WTC11 (cell line): ENCODE data around the gene ASAH2. TPM values are rescaled to one million over a fixed set of nuclear protein-coding genes. Genes with fewer than 3 reads are reported as not detected.

Source experiments
- ATAC-seq: fragments of 200-7000 bp; cut with Tn5 transposase; 2 replicates; pipeline ENCODE4 v1.10.0; 2021; ENCODE audit warnings: mild to moderate bottlenecking, moderate library complexity
- CTCF ChIA-PET: fragments of 300-600 bp; sonication (Branson Sonifier 250); formaldehyde crosslinking; loops from one replicate; lab custom pipeline; 2021; ENCODE audit warnings: antibody characterized with exemption; lab: Charles Lee
- POLR2A ChIA-PET: fragments of 350-600 bp; sonication (Branson Sonifier 250); formaldehyde crosslinking; loops from one replicate; lab custom pipeline; 2021; ENCODE audit warnings: antibody characterized with exemption; lab: Charles Lee
- DNase-seq: peaks from one replicate; pipeline ENCODE4 v3.0.0; 2021; ENCODE audit warnings: low spot score
- H3K27ac Mint-ChIP-seq: 2 replicates; pipeline ENCODE4 v1.8.0; 2021; ENCODE audit warnings: mixed read lengths
- H3K27me3 Mint-ChIP-seq: 2 replicates; pipeline ENCODE4 v1.8.0; 2021; ENCODE audit warnings: low read depth, mild to moderate bottlenecking, moderate library complexity, mixed read lengths
- H3K36me3 Mint-ChIP-seq: 2 replicates; pipeline ENCODE4 v1.8.0; 2021; ENCODE audit warnings: mixed read lengths
- H3K4me1 Mint-ChIP-seq: 2 replicates; pipeline ENCODE4 v1.8.0; 2022; ENCODE audit warnings: mixed read lengths
- H3K4me3 Mint-ChIP-seq: 2 replicates; pipeline ENCODE4 v1.8.0; 2021; ENCODE audit warnings: mild to moderate bottlenecking, moderate library complexity, mixed read lengths
- H3K9me3 Mint-ChIP-seq: 2 replicates; pipeline ENCODE4 v1.8.0; 2021; ENCODE audit warnings: mixed read lengths
- AR ChIP-seq: fragments of 250-450 bp; sonication (Bioruptor Pico); IDR thresholded peaks from 2 replicates; pipeline ENCODE4 v1.9.0; 2021; ENCODE audit warnings: mild to moderate bottlenecking
- ARID4B ChIP-seq: sonication (generic); formaldehyde crosslinking; IDR thresholded peaks from 2 replicates; pipeline ENCODE4 v1.8.0; 2023; ENCODE audit warnings: missing genetic modification reagents, mild to moderate bottlenecking, borderline replicate concordance
- CREB1 ChIP-seq: sonication (generic); formaldehyde crosslinking; IDR thresholded peaks from 2 replicates; pipeline ENCODE4 v1.8.0; 2023; ENCODE audit warnings: mild to moderate bottlenecking, missing genetic modification reagents
- FOXP1 ChIP-seq: sonication (generic); formaldehyde crosslinking; IDR thresholded peaks from 2 replicates; pipeline ENCODE4 v1.8.0; 2022; ENCODE audit warnings: missing genetic modification reagents, mild to moderate bottlenecking, moderate library complexity, borderline replicate concordance
- GRHL2 ChIP-seq: fragments of 250-450 bp; sonication (Bioruptor Pico); IDR thresholded peaks from 2 replicates; pipeline ENCODE4 v1.8.0; 2022; ENCODE audit warnings: mild to moderate bottlenecking, moderate library complexity; ENCODE audit not compliant: insufficient replicate concordance, severe bottlenecking
- GTF2I ChIP-seq: fragments of 250-450 bp; sonication (Bioruptor Pico); conservative IDR thresholded peaks from 2 replicates; pipeline ENCODE4 v1.4.0; 2021; ENCODE audit warnings: mild to moderate bottlenecking
- HMGXB4 ChIP-seq: sonication (generic); formaldehyde crosslinking; IDR thresholded peaks from 2 replicates; pipeline ENCODE4 v1.8.1; 2023; ENCODE audit warnings: mild to moderate bottlenecking, moderate library complexity, missing genetic modification reagents
- MAX ChIP-seq: sonication (generic); formaldehyde crosslinking; IDR thresholded peaks from 2 replicates; pipeline ENCODE4 v1.8.0; 2022; ENCODE audit warnings: mild to moderate bottlenecking, missing genetic modification reagents
- MYBL2 ChIP-seq: sonication (generic); formaldehyde crosslinking; IDR thresholded peaks from 2 replicates; pipeline ENCODE4 v1.8.1; 2023; ENCODE audit warnings: mild to moderate bottlenecking, moderate library complexity, missing genetic modification reagents
- NR1H2 ChIP-seq: sonication (generic); formaldehyde crosslinking; IDR thresholded peaks from 2 replicates; pipeline ENCODE4 v1.9.0; 2021; ENCODE audit warnings: mild to moderate bottlenecking, moderate library complexity, missing genetic modification reagents
- OVOL2 ChIP-seq: fragments of 250-450 bp; sonication (Bioruptor Pico); IDR thresholded peaks from 2 replicates; pipeline ENCODE4 v1.9.0; 2021; ENCODE audit warnings: mild to moderate bottlenecking, borderline replicate concordance
- SOX15 ChIP-seq: fragments of 250-450 bp; sonication (Bioruptor Pico); IDR thresholded peaks from 2 replicates; pipeline ENCODE4 v1.9.0; 2021; ENCODE audit warnings: mild to moderate bottlenecking
- SP1 ChIP-seq: sonication (generic); formaldehyde crosslinking; conservative IDR thresholded peaks from 2 replicates; pipeline ENCODE4 v1.8.1; 2022; ENCODE audit warnings: missing genetic modification reagents
- ZBTB43 ChIP-seq: sonication (generic); formaldehyde crosslinking; IDR thresholded peaks from 2 replicates; pipeline ENCODE4 v1.8.1; 2023; ENCODE audit warnings: mild to moderate bottlenecking, missing genetic modification reagents
- ZNF263 ChIP-seq: sonication (generic); formaldehyde crosslinking; IDR thresholded peaks from 2 replicates; pipeline ENCODE4 v1.8.1; 2022; ENCODE audit warnings: low read depth, mild to moderate bottlenecking, moderate library complexity, missing genetic modification reagents
- ZNF416 ChIP-seq: fragments of 250-450 bp; sonication (Bioruptor Pico); IDR thresholded peaks from 2 replicates; pipeline ENCODE4 v1.9.0; 2021; ENCODE audit warnings: mild to moderate bottlenecking, inconsistent platforms
- ZNF532 ChIP-seq: fragments of 250-450 bp; sonication (Bioruptor Pico); IDR thresholded peaks from 2 replicates; pipeline ENCODE4 v1.9.0; 2021; ENCODE audit warnings: mild to moderate bottlenecking, borderline replicate concordance
- total RNA-seq: library from RNA; stranded (reverse); gene quantifications from 3 replicates; pipeline ENCODE4 v1.2.3, GENCODE V29; 2021

ASAH2 gene
- total RNA-seq, 1 experiment from 2014 or later: 4.1 TPM

- POLR2A ChIA-PET: no interaction called here
- CTCF ChIA-PET: no interaction called here
- no peak overlapping the region for H3K27ac Mint-ChIP-seq
- ATAC-seq: no peak
- peaks cover 4% of the 10 kb centered on the region; the same call in 1 of the 2 replicates for H3K27me3 Mint-ChIP-seq
- H3K9me3 Mint-ChIP-seq: no peaks in the 10 kb centered on the region
- no peaks in the 10 kb centered on the region for H3K36me3 Mint-ChIP-seq
- no peaks in the 10 kb centered on the region for H3K4me1 Mint-ChIP-seq
- TF ChIP-seq NR1H2 (CRISPR knock-in tag) (no peak), OVOL2 (no peak), ZNF416 (no peak), MAX (CRISPR knock-in tag) (no peak), HMGXB4 (CRISPR knock-in tag) (no peak), GRHL2 (no peak), SOX15 (no peak), GTF2I (no peak), ARID4B (CRISPR knock-in tag) (no peak), ZBTB43 (CRISPR knock-in tag) (no peak), ZNF263 (CRISPR knock-in tag) (no peak), SP1 (no peak), ZNF532 (CRISPR knock-in tag) (no peak), AR (CRISPR knock-in tag) (no peak), FOXP1 (no peak), MYBL2 (CRISPR knock-in tag) (no peak), CREB1 (CRISPR knock-in tag) (no peak)
- TF ChIP-seq, all 79 proteins: peak for 0
- no peak for DNase-seq
- no peak overlapping the region for H3K4me3 Mint-ChIP-seq
Measured at GRCh38 chr10:50231515-50232260, 19.6 kb downstream of the ASAH2 start.
